ENCODE measurements around the gene ZBTB3. TPM values are rescaled to one million over a fixed set of nuclear protein-coding genes. Genes with fewer than 3 reads are reported as not detected.

Gene ZBTB3
- total RNA-seq, 1 experiment from 2014 or later: 82.3 TPM

- TF ChIP-seq USF1 (CRISPR knock-in tag; IDR thresholded peaks at IDR 0.05) (no peak), ZBTB21 (CRISPR knock-in tag; IDR thresholded peaks at IDR 0.05; ENCODE audit: borderline replicate concordance) (no peak), ARID4B (CRISPR knock-in tag; IDR thresholded peaks at IDR 0.05; ENCODE audit: borderline replicate concordance) (no peak), SOX15 (CRISPR knock-in tag; IDR thresholded peaks at IDR 0.05) (no peak), PREB (CRISPR knock-in tag; IDR thresholded peaks at IDR 0.05; ENCODE audit: borderline replicate concordance) (no peak)
These were observed 37.1 kb downstream of the ZBTB3 start (continued) for GRCh38 chr11:62716816-62717215.

GRCh38 chr11:62716206-62716605 lies 37.8 kb downstream of the ZBTB3 start:
- Mint-ChIP-seq H3K27me3 (ENCODE audit: low read depth) (no peaks in the 10 kb centered on the region), H3K27ac (peak overlapping the region; percentile 37; the same call in 1 of the 2 replicates), H3K36me3 (peaks cover 87% of the 10 kb centered on the region), H3K9me3 (no peaks in the 10 kb centered on the region), H3K4me3 (no peak overlapping the region), H3K4me1 (peaks cover 24% of the 10 kb centered on the region)
- no peak for DNase-seq (ENCODE audit: low spot score)
- POLR2A ChIA-PET: no interaction called here
- TF ChIP-seq SMAD4 (CRISPR knock-in tag; IDR thresholded peaks at IDR 0.05) (no peak), IRF2 (CRISPR knock-in tag; IDR thresholded peaks at IDR 0.05; ENCODE audit: borderline replicate concordance, low read depth) (no peak), ZNF219 (CRISPR knock-in tag; IDR thresholded peaks at IDR 0.05; ENCODE audit: borderline replicate concordance) (no peak), ZNF263 (CRISPR knock-in tag; IDR thresholded peaks at IDR 0.05; ENCODE audit: low read depth) (no peak), ZNF317 (CRISPR knock-in tag; IDR thresholded peaks at IDR 0.05; ENCODE audit: borderline replicate concordance, low read depth) (no peak), OVOL2 (CRISPR knock-in tag; IDR thresholded peaks at IDR 0.05; ENCODE audit: borderline replicate concordance) (no peak)
- CTCF ChIA-PET: interaction anchor here (1.3 to 4.1 kb wide), 3 partner anchors 9 to 70 kb away, joined by 3 to 14 read pairs (median 6); partner anchors contain the start of genes BSCL2, GNG3 and TAF6L
- ATAC-seq: no peak

- Mint-ChIP-seq H3K27me3 (ENCODE audit: low read depth) (no peaks in the 10 kb centered on the region), H3K4me3 (no peak overlapping the region), H3K4me1 (peaks cover 28% of the 10 kb centered on the region), H3K9me3 (no peaks in the 10 kb centered on the region), H3K36me3 (peaks cover 85% of the 10 kb centered on the region), H3K27ac (peak overlapping the region; percentile 37)
- ATAC-seq (peak; percentile 71), DNase-seq (ENCODE audit: low spot score) (no peak)
- POLR2A ChIA-PET: interaction anchor here (0.5 to 0.8 kb wide), 2 partner anchors 12 to 73 kb away, joined by 3 to 6 read pairs; partner anchors contain the start of gene HNRNPUL2
- CTCF ChIA-PET: interaction anchor here (1.2 to 4.1 kb wide), 4 partner anchors 8 to 71 kb away, joined by 3 to 14 read pairs (median 4); partner anchors contain the start of genes BSCL2, GNG3, HNRNPUL2 and TAF6L
- TF ChIP-seq GABPB1 (CRISPR knock-in tag; IDR thresholded peaks at IDR 0.05) (no peak), MLX (CRISPR knock-in tag; IDR thresholded peaks at IDR 0.05) (no peak), AFF4 (CRISPR knock-in tag; IDR thresholded peaks at IDR 0.05; ENCODE audit: borderline replicate concordance) (no peak), ZNF532 (CRISPR knock-in tag; IDR thresholded peaks at IDR 0.05; ENCODE audit: borderline replicate concordance) (no peak)
These were observed 38.5 kb downstream of the ZBTB3 start for GRCh38 chr11:62715150-62716130.

Measured in WTC11 (cell line).